Osteocyte (in vitro differentiated cells): Measurements from ENCODE around the gene PLXND1. TPM values are rescaled to one million over a fixed set of nuclear protein-coding genes. Genes with fewer than 3 reads are reported as not detected.
"Not testable (repeated sequence)": the region's sequence is repeated elsewhere in the genome, so short reads cannot be mapped to it uniquely, and the experiment has no call there.

Experiments used
- DNase-seq: peaks from one replicate; pipeline ENCODE4 v3.0.0; 2021; ENCODE audit warnings: mixed read lengths; ENCODE audit not compliant: unreplicated experiment; ENCODE audit errors: extremely low spot score
- H3K27ac Mint-ChIP-seq: one replicate; pipeline ENCODE4 v1.8.0; 2021; ENCODE audit warnings: mild to moderate bottlenecking, mixed read lengths; ENCODE audit not compliant: unreplicated experiment
- H3K27me3 Mint-ChIP-seq: one replicate; pipeline ENCODE4 v1.8.0; 2021; ENCODE audit warnings: mixed read lengths; ENCODE audit not compliant: unreplicated experiment
- H3K36me3 Mint-ChIP-seq: one replicate; pipeline ENCODE4 v1.8.0; 2021; ENCODE audit warnings: mixed read lengths; ENCODE audit not compliant: unreplicated experiment
- H3K4me1 Mint-ChIP-seq: one replicate; pipeline ENCODE4 v1.8.0; 2021; ENCODE audit warnings: mixed read lengths; ENCODE audit not compliant: unreplicated experiment
- H3K4me3 Mint-ChIP-seq: one replicate; pipeline ENCODE4 v1.8.0; 2021; ENCODE audit warnings: mild to moderate bottlenecking, moderate library complexity, mixed read lengths; ENCODE audit not compliant: unreplicated experiment
- H3K9me3 Mint-ChIP-seq: one replicate; pipeline ENCODE4 v1.8.0; 2021; ENCODE audit warnings: mixed read lengths; ENCODE audit not compliant: unreplicated experiment
- CTCF ChIP-seq: fragments of 200-600 bp; sonication (generic); IDR thresholded peaks from 2 replicates; pipeline ENCODE4 v1.5.0; 2021; ENCODE audit warnings: antibody characterized with exemption, mild to moderate bottlenecking, moderate library complexity
- total RNA-seq: library from RNA; stranded (reverse); gene quantifications from 2 replicates; pipeline ENCODE4 v1.2.1, GENCODE V29; 2021

Gene PLXND1
- total RNA-seq, 1 donor from 2014 or later, result 358 TPM

GRCh38 chr3:129547241-129547640, 59.2 kb downstream of the PLXND1 start:
- no peaks in the 10 kb centered on the region for H3K36me3 Mint-ChIP-seq
- H3K4me1 Mint-ChIP-seq, result peaks cover 8% of the 10 kb centered on the region
- H3K9me3 Mint-ChIP-seq, result no peaks in the 10 kb centered on the region
- no peak for TF ChIP-seq CTCF
- no peak for DNase-seq
- no peaks in the 10 kb centered on the region for H3K27me3 Mint-ChIP-seq
- no peak overlapping the region for H3K4me3 Mint-ChIP-seq
- H3K27ac Mint-ChIP-seq, result no peak overlapping the region

GRCh38 chr3:129545951-129546350, 60.5 kb downstream of the PLXND1 start:
- H3K27me3 Mint-ChIP-seq, DNase-seq, H3K9me3 Mint-ChIP-seq, H3K36me3 Mint-ChIP-seq, H3K4me1 Mint-ChIP-seq, H3K27ac Mint-ChIP-seq, H3K4me3 Mint-ChIP-seq: not testable (repeated sequence)

DNA sequence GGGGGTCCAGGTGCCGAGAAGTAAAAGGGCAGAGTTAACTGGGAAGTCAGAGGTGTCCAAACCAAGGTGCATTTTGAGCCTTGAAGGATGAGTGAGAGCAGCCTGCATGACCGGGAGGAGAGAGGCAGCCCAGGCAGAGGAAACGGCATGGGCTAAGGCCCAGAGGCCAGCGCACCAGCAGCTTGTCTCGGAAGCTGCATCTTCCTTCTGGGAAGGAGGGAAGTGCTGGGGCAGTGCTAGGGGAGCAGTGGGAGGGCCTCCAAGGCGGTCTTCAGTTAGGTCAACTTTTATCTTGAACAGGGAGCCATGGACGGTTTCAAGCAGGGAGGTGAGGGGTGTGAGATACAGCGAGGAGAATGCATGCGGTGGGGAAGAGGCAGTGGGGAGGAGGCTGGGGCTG, 62.5 kb downstream of the PLXND1 start:
- Mint-ChIP-seq H3K27me3 (no peaks in the 10 kb centered on the region), H3K4me1 (peaks cover 12% of the 10 kb centered on the region), H3K9me3 (no peaks in the 10 kb centered on the region), H3K36me3 (no peaks in the 10 kb centered on the region), H3K4me3 (no peak overlapping the region), H3K27ac (no peak overlapping the region)
- no peak for DNase-seq
- no peak for TF ChIP-seq CTCF

GRCh38 chr3:129543156-129543790, 63.2 kb downstream of the PLXND1 start, which contains the start of gene H1-8:
Gene H1-8 (plus strand): TSS chr3:129543175. CDS start chr3:129543219, 44 bp downstream.
- DNase-seq, result no peak
- Mint-ChIP-seq H3K9me3 (no peaks in the 10 kb centered on the region), H3K4me3 (no peak within 1 kb of the TSS), H3K36me3 (no peaks in the 10 kb centered on the region), H3K4me1 (peaks cover 18% of the 10 kb centered on the region), H3K27ac (no peak within 1 kb of the TSS), H3K27me3 (no peaks in the 10 kb centered on the region)
- TF ChIP-seq CTCF, result no peak

DNA sequence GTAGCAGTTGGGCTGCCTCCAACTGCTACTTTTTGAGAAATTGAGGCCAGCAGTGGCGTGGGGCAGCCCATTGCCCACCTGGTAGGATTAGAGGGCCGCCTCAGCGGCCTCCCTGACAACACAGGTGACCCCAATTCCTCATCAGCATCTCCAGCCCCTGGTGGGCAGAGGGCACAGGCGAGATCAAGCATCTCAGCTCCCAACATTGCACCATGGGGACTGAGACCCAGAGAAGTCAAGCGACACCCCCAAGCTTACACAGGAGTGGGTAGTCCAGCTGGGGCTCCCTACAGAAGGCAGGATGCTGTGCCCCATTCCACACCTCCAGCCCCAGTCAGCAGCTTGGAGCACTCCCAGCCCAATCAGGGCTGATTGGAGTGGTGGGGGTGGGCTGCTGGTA, 63.7 kb downstream of the PLXND1 start:
- Mint-ChIP-seq H3K27me3 (no peaks in the 10 kb centered on the region), H3K4me3 (no peak overlapping the region), H3K36me3 (no peaks in the 10 kb centered on the region), H3K4me1 (peaks cover 16% of the 10 kb centered on the region), H3K9me3 (no peaks in the 10 kb centered on the region), H3K27ac (no peak overlapping the region)
- TF ChIP-seq CTCF, result no peak
- DNase-seq, result no peak
